ENCODE results near the gene SLC6A8.

DNA sequence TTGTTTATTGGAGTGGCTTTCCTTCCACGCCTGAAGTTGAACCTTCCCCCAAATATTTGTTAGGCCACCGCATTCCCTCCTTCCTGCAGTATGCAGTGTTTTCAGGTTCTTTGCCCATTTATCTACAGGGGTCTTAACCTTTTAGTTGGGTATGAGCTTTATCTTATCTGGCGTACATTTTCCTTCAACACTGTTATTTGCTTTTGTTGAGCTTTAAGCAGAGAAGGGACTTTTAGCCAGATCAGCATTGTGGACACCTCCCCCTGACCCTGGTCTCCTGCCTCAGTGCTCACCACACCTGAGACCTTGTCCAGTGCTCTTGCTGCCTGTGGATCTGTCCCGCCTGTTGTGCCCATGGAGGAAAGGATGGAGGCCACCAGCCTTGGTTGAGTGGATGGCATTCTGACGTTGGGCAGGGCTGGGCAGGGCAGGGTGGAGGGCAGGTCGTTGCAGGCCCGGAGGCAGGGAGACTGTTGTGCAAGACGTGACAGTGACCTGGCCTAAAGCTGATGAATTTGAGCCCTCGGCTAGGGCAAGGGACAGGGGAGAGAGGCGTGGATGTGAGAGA, 41.7 kb upstream of the SLC6A8 start:
- TF ChIP-seq POLR2AphosphoS5 (IDR thresholded peaks at IDR 0.05; ENCODE audit: borderline replicate concordance, low read depth, low read length) (no peak), EZH2 (IDR thresholded peaks at IDR 0.05) (no peak), FOXP2 (optimal IDR thresholded peaks at IDR 0.05; ENCODE audit: control extremely low read depth, extremely low read length, insufficient read depth) (no peak)

Measured in SK-N-MC (cell line).